Fibroblast of skin of back (primary cell): ENCODE results near the gene TEX10. TPM values are rescaled to one million over a fixed set of nuclear protein-coding genes. Genes with fewer than 3 reads are reported as not detected.
"Not testable (repeated sequence)": the region's sequence is repeated elsewhere in the genome, so short reads cannot be mapped to it uniquely, and the experiment has no call there.

ENCODE experiments used
- DNase-seq: peaks from one replicate; pipeline ENCODE4 v3.0.0-alpha.2; 2013
- polyA plus RNA-seq, 2 experiments: library from polyadenylated mRNA; unstranded; fragments of 120-200 nt; gene quantifications; one replicate each; pipeline ENCODE4 v1.2.1, GENCODE V29; 2013; ENCODE audit not compliant: insufficient read length in 2 of 2

Gene TEX10
- polyA plus RNA-seq (2013, experiment 1 of 2; ENCODE audit: insufficient read length) = 23.4 TPM
- polyA plus RNA-seq (2013, experiment 2 of 2; ENCODE audit: insufficient read length) = 15.7 TPM

DNA sequence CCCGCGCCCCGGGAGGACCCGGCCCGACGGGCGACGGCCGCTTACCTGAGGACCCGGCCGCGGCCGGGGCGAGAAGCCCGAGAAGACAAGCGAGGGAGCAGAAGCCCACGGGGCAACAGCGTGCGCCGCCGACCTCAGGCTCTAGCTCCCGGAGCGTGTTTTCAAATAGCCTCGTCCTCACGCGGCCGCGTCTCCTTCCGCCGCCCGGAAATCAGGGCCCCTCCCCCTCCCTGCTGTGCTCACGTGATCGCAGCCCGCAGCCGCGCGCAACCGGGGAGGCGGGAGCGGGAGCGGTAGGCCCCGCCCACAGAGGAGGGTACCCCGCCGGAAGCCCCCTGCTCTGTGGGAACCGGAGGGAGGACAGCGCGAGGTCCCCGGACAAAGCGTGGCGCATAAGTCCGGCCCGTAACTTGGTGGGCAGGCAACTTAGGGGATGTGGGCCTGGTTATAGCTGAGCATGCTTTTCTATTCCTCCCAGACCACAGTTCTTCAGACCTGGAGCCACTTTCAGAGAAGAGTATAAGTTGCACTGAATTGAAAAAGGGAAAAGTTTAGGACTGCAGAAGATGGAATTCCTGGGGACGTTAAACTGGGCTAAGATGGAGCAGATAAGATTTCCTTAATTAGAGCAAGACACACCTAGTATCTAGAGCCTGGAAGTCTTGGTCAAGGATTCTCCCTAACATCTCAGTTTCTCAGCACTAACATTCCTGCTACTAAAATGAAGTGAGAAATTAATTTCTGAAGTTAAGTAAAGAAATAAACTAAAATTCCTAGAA, at the start of gene TEX10:
TEX10 (minus strand) TSS at position 216 of the 779 bp plus-strand sequence. CDS start 3,579 bp downstream, outside the sequence.
- peak; percentile 84 for DNase-seq

DNA sequence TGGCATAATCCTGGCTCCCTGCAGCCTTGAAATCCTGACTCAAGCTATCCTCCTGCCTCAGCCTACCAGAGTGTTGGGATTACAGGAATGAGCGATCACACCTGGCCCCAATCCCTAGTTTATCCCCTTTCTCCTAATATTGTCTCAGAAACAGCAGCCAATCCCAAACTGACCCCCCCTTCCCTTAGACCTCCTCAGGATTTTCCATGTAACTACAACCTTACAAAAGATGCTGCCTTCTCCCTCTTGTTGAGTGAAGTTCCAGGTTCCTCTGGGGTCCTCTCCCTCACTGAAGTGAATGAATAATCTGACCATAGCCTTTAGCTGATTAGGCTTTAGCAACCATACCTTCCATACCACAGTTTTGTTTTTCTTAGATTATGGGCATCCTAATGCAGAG, 48.3 kb upstream of the TEX10 start:
- no peak for DNase-seq

DNA sequence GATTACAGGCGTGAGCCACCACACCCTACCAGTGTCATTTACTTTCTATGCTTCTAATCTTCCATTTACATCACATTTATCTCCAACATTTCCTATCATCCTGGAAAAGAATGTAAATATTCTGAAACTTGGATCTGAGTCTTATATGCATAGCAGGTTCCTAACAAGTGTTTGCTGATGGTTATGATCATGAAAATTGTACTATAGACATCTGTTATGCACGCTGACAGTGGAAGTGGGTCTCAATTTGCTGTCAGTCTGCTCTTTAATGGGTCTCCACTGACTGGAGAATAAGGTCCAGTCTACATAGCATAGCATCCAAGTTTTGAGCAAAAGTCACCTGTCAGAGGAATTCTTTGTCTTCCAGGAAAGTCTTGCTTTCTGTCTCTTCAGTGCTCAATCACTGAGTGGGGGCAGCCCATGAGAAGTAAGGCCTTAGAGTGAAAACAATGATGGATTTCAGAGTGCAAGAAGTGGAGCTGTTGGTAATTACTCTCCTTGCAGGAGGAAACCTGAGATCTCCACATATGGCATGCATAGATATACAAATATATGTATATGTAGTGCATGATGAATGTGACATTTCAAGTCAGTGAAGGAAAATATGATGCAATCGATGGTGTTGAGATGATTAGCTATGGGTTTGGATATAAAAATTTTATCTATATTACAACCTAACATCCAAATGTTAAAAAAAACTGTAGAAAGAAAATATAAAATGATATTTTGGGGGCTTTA, 45.0 kb upstream of the TEX10 start:
- no peak for DNase-seq

DNA sequence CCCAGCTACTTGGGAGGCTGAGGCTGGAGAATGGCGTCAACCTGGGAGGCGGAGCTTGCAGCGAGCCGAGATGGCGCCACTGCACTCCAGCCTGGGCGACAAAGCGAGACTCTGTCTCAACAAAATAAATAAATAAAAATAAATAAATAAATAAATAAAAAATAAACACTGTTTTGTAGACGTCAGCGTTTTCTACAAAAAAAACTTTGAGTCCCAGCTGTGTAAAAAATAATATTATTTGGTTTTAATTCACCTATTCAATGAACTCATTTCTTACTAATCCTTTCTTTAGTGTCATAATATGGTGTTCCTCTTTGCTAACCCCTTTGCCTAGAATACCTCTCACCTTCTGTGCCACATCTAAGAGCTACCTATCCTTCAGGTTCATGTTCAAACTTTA, 44.0 kb upstream of the TEX10 start:
- DNase-seq = no peak

DNA sequence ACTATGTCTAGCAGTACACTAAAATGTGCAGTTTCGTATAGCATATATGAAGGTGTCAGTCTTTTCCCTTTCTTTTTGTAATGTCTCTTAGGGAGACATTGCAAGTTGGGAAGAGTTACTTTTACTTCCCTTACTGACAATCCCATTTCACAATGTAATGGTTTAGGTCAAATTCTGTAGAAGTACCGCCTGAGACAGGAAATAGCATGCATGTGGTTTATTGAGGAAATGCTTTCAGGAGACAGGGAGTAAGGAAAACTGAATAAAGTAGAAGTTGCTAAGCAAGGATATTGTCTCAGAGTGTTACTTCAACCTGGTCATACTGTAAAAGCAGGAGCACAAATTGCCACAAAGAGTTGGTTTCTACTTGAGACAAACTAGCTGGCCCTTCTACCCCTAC, 42.1 kb upstream of the TEX10 start:
- DNase-seq = peak; percentile 24

DNA sequence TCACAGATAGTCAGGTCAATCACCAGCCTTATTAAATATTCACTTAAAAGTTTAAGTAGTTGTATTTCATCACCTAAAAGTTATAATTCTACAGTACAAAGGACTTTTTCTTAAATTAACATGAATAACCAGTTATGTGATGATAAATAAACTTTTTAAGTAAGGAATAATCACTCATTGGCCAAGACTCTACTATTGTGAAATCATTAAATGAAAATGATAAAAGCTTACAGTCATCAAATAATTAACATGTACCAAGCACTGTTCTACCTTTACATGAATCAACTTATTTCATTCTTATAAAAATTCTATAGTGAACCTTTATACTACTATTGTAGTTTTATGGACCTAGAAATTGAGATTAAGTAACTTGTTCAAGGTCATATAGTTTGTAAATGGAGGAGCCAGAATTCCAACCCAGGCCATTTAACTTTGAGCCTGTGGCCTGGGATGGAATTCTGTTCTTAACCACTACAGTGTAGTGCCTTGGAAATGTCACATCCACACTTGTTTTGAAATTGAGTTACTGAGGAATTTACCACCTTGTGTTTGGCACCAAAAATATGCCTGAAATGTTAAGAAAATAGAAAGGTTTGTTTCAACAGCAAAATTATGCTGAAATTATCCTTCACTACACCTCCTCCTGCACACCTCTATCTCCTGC, 41.4 kb upstream of the TEX10 start:
- DNase-seq = no peak

DNA sequence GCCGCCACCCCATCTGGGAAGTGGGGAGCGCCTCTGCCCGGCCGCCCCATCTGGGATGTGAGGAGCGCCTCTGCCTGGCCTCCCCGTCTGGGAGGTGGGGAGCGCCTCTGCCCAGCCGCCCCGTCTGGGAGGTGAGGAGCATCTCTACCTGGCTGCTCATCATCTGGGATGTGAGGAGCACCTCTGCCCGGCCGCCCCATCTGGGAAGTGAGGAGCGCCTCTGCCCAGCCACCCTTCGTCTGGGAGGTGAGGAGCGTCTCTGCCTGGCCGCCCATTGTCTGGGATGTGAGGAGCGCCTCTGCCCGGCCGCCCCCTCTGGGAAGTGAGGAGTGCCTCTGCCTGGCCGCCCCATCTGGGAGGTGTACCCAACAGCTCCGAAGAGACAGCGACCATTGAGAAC, 40.2 kb upstream of the TEX10 start:
- DNase-seq = not testable (repeated sequence)

DNA sequence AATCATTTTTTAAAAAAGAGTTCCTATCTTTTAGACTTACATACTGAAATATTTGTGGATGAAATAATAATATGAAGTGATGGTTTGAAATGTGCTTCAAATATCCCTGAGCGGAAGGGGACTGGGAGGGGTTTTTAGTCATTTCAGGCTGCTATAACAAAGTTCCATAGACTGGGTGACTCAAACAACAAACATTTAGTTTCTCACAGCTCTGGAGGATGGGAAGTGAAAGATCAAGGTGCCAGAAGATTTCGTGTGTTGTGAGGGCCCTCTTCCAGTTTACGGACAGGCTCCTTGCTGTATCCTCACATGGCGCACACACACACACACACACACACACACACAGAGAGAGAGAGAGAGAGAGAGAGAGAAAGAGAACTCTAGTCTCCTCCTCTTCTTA, 27.1 kb upstream of the TEX10 start:
- peak; percentile 93 for DNase-seq

DNA sequence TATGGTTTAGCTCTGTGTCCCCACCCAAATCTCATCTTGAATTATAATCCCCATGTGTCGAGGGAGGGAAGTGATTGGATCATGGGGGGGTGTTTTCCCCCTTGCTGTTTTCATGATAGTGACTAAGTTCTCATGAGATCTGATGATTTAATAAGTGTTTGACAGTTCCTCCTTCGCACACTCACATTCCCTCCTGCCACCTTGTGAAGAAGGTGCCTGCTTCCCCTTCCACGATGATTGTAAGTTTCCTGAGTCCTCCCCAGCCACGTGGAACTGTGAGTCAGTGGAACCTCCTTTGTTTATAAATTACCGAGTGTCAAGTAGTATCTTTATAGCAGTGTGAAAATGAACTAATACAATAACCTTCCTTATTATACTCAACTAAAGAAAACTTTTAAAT, 24.3 kb upstream of the TEX10 start:
- DNase-seq = no peak

DNA sequence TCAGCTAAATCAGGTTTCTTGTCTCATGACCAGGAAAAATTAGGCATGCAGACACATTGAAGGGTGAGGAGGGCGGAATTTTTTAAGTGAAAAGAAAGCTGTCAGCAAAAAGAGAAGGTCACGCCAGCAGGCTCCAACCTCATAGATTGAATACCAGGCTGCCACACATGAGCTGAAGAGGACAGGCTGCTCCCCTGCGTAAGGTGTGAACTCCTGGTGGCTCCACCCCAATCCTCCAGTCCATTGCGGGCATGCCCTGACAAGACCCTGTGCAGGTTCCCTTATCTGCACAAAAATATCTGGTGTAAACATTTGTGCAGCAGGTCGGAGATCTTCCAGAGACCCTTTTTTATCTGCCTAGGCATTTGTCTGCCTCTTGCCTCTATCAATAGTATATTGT, 22.9 kb upstream of the TEX10 start:
- no peak for DNase-seq

DNA sequence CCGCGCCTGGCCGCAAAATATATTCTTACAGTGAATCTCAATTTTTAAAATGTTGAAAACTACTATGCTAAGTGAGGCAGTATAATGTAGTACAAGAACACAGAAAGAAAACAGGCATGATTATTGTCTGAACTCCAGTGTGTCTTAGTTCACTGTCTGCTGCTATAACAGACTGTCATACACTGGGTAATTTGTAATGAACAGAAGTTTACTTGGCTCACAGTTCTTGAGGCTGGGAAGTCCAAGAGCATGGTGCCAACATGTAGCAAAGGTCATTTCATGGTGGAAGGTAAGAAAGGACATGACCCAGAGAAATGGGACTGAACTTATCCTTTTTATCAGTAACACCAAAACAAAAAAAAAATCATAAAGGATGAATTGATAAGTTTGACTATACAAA, 19.9 kb upstream of the TEX10 start:
- no peak for DNase-seq

DNA sequence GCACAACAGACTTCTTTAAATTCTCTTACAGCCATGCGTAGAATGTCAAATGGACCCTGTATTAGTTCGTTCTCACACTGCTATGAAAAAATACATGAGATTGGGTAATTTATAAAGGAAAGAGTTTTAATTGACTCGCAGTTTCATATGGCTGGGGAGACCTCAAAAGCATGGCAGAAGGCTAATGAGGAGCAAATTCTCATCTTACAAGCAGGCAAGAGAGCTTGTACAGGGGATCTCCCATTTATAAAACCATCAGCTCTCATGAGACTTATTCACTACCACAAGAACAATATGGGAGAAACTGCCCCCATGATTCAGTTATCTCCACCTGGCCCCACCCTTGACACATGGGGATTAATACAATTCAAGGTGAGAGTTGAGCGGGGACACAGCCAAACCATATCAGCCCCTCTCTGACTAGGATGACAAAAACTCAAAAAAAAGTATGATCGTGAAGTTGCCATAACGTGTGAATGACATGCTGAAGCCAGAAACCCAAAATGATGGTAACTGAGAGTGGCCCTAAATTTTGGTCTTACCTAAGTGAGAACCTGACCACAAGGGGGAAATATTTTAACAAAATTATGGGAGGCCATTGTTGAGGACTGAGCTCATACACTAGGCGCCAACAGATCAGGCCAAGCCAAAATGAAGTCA, 17.5 kb upstream of the TEX10 start:
- no peak for DNase-seq

DNA sequence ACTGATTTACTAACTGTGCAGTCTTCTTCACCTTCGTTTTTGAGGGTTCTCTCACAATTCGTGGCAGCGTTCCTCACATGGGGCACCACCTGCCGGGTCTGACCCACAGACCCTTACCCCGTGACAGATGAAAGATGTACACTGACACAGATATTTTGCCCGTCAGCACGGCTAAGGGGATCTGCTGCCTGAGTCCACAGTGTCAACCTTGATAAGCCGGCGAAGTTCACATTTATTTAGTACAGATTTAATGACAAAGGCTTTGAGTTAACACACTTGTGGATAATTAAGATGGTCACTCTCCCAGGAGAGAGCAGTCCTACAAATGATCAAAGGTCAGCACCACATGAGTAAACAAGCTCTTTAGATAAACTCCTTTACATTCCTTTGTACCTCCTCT, 15.9 kb upstream of the TEX10 start:
- no peak for DNase-seq

DNA sequence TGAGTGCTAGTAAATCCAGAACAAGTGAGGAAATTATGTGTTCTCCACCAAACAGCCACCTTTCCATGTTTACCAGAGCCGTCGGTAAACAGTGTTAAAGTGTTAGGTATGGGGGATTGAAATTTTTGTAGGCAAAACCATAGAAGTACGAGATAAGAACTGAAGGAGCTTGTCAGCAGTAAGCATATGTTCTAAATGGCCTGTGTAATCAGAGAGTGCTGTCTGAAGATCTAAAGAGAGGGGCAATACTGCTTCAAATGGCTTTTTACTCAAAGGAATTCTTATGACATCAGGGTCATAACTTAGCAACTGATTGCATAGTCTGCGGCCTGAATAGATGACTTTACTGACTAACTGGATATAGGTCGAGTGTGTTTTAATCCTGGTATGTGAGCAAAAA, 13.4 kb upstream of the TEX10 start:
- DNase-seq = no peak

DNA sequence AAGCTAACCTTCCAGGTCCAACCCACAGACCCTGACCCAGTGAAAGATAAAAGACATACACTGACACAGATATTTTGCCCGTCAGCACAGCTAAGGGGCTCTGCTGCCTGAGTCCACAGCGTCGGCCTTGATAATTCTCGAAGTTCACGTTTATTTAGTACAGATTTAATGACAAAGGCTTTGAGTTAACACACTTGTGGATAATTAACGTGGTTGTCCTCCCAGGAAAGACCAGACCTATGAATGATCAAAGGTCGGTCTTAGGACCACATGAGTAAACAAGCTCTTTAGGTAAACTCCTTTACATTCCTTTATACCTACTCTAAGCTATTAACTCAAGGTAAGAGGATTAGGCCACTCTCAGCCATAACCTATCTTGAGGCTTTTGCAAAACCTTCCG, 11.3 kb upstream of the TEX10 start:
- DNase-seq = no peak

DNA sequence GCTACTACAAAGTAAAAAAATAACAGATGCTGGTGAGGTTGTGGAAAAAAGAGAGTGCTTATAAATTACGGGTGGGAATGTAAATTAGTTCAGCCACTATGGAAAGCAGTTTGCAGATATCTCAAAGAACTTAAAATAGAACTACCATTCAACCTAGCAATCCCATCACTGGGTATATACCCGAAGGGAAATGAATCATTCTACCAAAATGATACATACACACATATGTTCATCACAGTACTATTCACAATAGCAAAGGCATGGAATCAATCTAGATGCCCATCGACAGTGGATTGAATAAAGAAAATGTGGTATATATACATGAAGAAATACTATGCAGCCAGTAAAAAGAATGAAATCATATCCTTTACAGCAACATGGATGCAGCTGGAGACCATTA, 6.3 kb upstream of the TEX10 start:
- no peak for DNase-seq

DNA sequence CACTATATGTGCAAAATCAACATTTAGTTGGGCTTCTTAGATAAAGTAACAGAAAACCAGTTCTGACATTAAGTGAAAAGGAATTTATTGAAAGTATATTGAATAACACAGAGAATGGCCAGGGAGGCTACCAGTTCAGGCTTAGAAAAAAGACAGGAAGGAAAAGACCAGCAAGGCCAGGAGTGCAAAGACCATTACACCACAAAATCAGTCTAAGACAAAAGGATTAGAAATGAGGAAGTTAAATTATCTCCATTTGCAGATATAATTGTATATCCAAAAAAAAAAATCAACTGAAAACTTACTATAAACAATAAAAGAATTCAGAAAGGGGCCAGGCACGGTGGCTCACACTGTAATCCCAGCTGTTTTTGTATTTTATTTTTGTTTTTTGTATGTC, 4.8 kb upstream of the TEX10 start:
- no peak for DNase-seq

DNA sequence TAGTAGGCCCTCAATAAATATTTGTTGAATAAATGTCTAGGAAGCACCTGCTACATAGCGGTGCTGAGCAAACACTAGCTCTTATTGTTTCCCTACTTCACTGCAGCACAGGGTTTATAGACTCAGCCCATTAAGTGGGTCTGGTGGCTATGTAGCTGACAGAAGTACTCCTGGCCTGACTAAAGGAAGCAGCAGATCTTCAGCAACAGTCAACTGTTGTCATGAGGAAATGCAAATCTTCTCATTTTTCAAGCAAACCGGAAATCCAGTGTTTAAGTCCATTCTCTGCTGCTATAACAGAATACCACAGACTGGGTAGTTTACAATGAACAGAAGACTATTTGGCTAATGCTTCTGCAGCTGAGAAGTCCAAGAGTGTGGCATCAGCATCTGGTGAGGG, 2.8 kb upstream of the TEX10 start:
- DNase-seq = no peak

DNA sequence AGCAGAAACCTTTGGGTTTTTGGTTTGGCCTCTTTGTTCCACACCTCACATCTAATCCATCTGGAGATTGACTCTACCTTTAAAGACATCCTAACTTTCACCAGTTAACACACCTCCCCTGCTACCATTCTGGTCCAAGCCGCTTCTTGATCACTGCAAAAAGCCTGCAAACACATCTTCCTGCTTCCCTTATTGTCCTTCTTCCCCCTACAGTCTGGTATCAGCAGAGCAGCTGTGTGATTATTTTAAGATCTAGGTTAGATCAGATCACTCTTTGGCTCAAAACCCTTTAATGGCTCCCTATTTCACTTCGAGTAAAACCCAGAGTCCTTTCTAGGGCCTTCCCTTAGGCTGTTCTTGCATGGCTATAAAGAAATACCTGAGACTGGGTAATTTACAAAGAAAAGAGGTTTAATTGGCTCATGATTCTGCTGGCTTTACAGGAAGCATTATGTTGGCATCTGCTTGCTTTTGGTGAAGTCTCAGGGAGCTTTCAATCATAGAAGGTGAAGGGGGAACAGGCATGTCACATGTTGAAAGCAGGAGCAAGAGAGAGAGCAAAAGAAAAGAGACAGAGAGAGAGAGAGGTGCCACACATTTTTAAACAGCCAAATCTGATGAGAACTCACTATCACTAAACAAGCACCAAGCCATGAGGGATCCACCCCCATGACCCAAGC, 1.5 kb upstream of the TEX10 start:
- DNase-seq = no peak

DNA sequence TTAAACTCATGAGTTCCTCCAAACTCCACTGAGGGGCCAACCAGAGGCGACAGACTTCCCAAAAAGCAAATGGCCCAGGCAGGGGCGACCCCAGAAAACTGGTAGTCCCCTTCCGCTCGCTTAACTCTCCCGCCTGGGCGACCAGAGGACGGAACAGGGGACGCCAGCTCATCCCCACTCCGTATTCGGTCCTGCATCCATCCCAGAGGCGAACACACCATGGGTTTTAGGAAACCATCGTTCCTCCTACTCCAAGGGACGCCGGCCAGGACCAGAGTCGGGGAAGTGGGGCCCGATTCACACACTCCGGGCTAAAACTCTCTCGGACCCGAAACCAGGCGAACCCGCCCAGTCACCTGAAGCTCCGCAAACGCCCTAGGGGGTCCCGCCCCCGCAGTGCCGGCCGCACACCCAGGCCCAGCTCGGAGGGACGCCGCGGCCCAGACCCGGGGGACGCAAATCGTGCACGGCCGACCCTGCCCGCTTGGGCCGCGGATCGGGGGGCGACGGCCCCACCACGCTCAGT, 478 bp downstream of the TEX10 start:
- peak; percentile 32 for DNase-seq

DNA sequence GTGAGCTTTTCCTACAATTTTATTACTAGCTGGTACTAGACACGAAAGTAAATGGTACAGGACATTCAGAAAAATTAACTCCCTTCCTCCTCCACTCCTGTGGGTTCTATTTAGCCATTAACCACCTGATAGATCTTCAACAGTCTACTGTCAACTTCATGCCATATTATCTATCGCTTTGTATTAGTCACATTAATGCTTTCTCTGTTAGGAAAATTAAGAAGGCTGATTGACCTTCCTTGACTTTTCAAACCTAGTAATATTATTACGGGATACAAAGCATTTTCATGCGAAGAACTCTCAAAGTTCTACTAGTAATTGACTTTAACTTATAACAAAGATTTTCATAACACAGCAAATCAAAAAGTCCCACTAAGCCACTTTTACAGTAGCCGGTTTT, 1.2 kb downstream of the TEX10 start:
- no peak for DNase-seq

DNA sequence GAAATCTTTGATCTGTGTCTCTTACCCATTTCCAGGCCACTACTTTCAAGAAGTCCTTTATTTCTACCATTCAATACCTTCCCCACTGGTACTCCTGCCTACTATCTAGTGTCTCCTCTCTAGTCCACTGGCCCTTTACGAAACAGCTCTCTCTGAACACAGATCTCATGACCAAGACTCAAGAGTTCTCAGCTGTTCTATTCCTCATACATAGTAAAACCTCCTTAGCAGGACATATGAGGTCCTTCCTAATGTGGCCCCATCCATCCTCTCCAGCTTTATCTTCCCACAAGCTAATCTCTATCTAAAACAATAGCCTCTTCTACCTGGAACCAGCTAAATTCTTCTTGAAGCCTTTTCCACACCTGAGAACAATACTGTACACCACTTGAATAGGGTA, 2.6 kb downstream of the TEX10 start:
- DNase-seq = no peak
